K562 (cell line): ENCODE results near the gene EMID1. TPM values are rescaled to one million over a fixed set of nuclear protein-coding genes. Genes with fewer than 3 reads are reported as not detected.
A peak's percentile ranks its signal among the peaks of the same experiment; 100 is the strongest.

ENCODE experiments used
- ATAC-seq: fragments of 200-7000 bp; cut with Tn5 transposase; 3 replicates; pipeline ENCODE4 v1.9.1; 2020; ENCODE audit warnings: moderate library complexity
- BruUV-seq: library from RNA; stranded (reverse); fragments of 400-500 nt; replicated peaks from 2 replicates; lab custom pipeline; 2021; lab: Mats Ljungman, UMichigan
- CTCF ChIA-PET: fragments of 300-600 bp; formaldehyde crosslinking; extraction: SDS; loops from one replicate; lab custom pipeline; 2021; ENCODE audit warnings: low intra/inter-chr PET ratio; lab: Yijun Ruan, JAX
- POLR2A ChIA-PET: fragments of 300-600, 350-650 bp; sonication (Branson Sonifier 250); formaldehyde crosslinking; extraction: SDS; loops from one replicate; lab custom pipeline; 2021; ENCODE audit warnings: antibody characterized with exemption, inconsistent platforms; lab: Yijun Ruan, JAX
- DNase-seq, 4 experiments: peaks; one replicate each; pipeline versions ENCODE4 v3.0.0 to v3.0.0-alpha.2; 2011 to 2018; ENCODE audit warnings: low spot score in 3 of 4, mixed read lengths in 3 of 4; ENCODE audit errors: extremely low read depth in 1 of 4
- FAIRE-seq: peaks from 2 replicates; lab custom pipeline; 2011; peaks lifted over from hg19 to GRCh38; lab: Jason Lieb, UNC
- H2AFZ ChIP-seq: 2 replicates; pipeline ENCODE4 v1.6.0; 2011; ENCODE audit warnings: low read depth, low read length, control low read depth, inconsistent platforms
- H3K27ac ChIP-seq: fragments of 200-600 bp; 3 replicates; pipeline ENCODE4 v1.8.0; 2011; ENCODE audit warnings: low read depth, mild to moderate bottlenecking, control low read depth, inconsistent platforms, low read length, moderate library complexity, mixed read lengths; ENCODE audit errors: extremely low read depth
- H3K27me3 ChIP-seq, 2 experiments: fragments of 300-600 bp in 1 of 2; 2 replicates in 1 of 2; 3 replicates in 1 of 2; pipeline versions ENCODE4 v1.6.0 to v1.8.0; 2011; ENCODE audit warnings: inconsistent platforms in 2 of 2, low read length in 2 of 2, mild to moderate bottlenecking in 1 of 2, mixed read lengths in 1 of 2, moderate library complexity in 1 of 2; ENCODE audit not compliant: control insufficient read depth in 2 of 2, insufficient read depth in 2 of 2
- H3K36me3 ChIP-seq: fragments of 300-600 bp; 3 replicates; pipeline ENCODE4 v1.8.0; 2011; ENCODE audit warnings: mild to moderate bottlenecking, low read length, inconsistent platforms; ENCODE audit not compliant: control insufficient read depth, insufficient read depth
- H3K4me1 ChIP-seq, 2 experiments: fragments of 200-600 bp in 1 of 2; replicated peaks in 1 of 2; 2 replicates in 1 of 2; 3 replicates in 1 of 2; pipeline versions ENCODE4 v1.5.1 to v1.8.0; 2011; ENCODE audit warnings: inconsistent platforms in 2 of 2, low read length in 2 of 2, mild to moderate bottlenecking in 1 of 2, mixed read lengths in 1 of 2, moderate library complexity in 1 of 2; ENCODE audit not compliant: control insufficient read depth in 2 of 2, insufficient read depth in 2 of 2
- H3K4me2 ChIP-seq: 2 replicates; pipeline ENCODE4 v1.6.1; 2011; ENCODE audit warnings: low read length, control low read depth, inconsistent platforms, mixed read lengths; ENCODE audit not compliant: insufficient read depth
- H3K4me3 ChIP-seq: fragments of 200-600 bp; sonication (generic), shearing (Covaris generic); 2 replicates; pipeline ENCODE4 v1.5.1; 2016; ENCODE audit warnings: control low read depth, inconsistent platforms
- H3K79me2 ChIP-seq: fragments of 200-600 bp; 3 replicates; pipeline ENCODE4 v1.8.0; 2011; ENCODE audit warnings: low read length, inconsistent platforms; ENCODE audit not compliant: control insufficient read depth, insufficient read depth
- H3K9ac ChIP-seq, 2 experiments: 2 replicates each; pipeline versions ENCODE4 v1.6.0 to v1.6.1; 2011; ENCODE audit warnings: low read depth in 2 of 2, low read length in 2 of 2, control low read depth in 1 of 2, inconsistent platforms in 1 of 2, mild to moderate bottlenecking in 1 of 2, mixed read lengths in 1 of 2; ENCODE audit not compliant: insufficient read depth in 1 of 2
- H3K9me1 ChIP-seq: one replicate; pipeline ENCODE4 v1.6.0; 2011; ENCODE audit warnings: inconsistent platforms, mild to moderate bottlenecking, low read length, moderate library complexity; ENCODE audit not compliant: control insufficient read depth, insufficient read depth
- H3K9me3 ChIP-seq: replicated peaks from 2 replicates; pipeline ENCODE4 v1.5.1; 2011; ENCODE audit warnings: low read depth, low read length, inconsistent platforms; ENCODE audit not compliant: control insufficient read depth, insufficient read depth
- H4K20me1 ChIP-seq: replicated peaks from 2 replicates; pipeline ENCODE4 v1.6.1; 2011; ENCODE audit warnings: low read length, inconsistent platforms, mixed read lengths; ENCODE audit not compliant: control insufficient read depth, insufficient read depth
- DMBX1 ChIP-seq: fragments of 250-450 bp; sonication (Bioruptor Pico); IDR thresholded peaks from 2 replicates; pipeline ENCODE4 v1.8.0; 2022; ENCODE audit warnings: inconsistent platforms, mild to moderate bottlenecking, moderate library complexity, borderline replicate concordance
- ZNF24 ChIP-seq: fragments of 450-650 bp; IDR thresholded peaks from 2 replicates; pipeline ENCODE4 v1.6.1; 2016
- WGBS: fragments of 100-300 bp; shearing (Covaris generic); methylation state at CpG from one replicate; pipeline ENCODE4 v1.1.6; 2016; ENCODE audit warnings: low coverage, mixed read lengths; ENCODE audit not compliant: insufficient coverage; ENCODE audit errors: missing lambda C conversion rate; 5-methylcytosine and 5-hydroxymethylcytosine counted together
- in situ Hi-C: fragments of 300-500 bp; cut with MboI; formaldehyde crosslinking; loops from 4 replicates; pipeline ENCODE4 v1.15.0; 2018; ENCODE audit warnings: inconsistent platforms, mixed read lengths
- intact Hi-C: fragments of 100-400 bp; cut with micrococcal nuclease; formaldehyde crosslinking; loops from 2 replicates; pipeline ENCODE4 v1.14.2; 2022
- polyA plus RNA-seq, 8 experiments: library from polyadenylated mRNA; depleted of rRNA in 4 of 8; stranded (reverse) in 5 of 8; unstranded in 3 of 8; fragments of >200 nt; fragmentation: Nextera tagmentation in 2 of 8; fragmentation: Illumina TruSeq in 1 of 8; extraction: Ambion mirVana in 2 of 8; extraction: Trizol in 1 of 8; gene quantifications; 2 replicates each; pipeline versions ENCODE4 v1.2.1 to v1.2.3, GENCODE V29; 2011 to 2014; ENCODE audit warnings: inconsistent platforms in 1 of 8, missing spikeins in 1 of 8
- total RNA-seq, 7 experiments: library from RNA; depleted of rRNA in 6 of 7; stranded (reverse); fragments of >200 nt in 6 of 7; fragmentation: Illumina TruSeq in 2 of 7; extraction: Trizol in 2 of 7; gene quantifications; 2 replicates each; pipeline versions ENCODE4 v1.2.1 to v1.2.3, GENCODE V29; 2011 to 2021; ENCODE audit warnings: low replicate concordance in 1 of 7
- TF ChIP-seq, protein P1 (sequence below), 3 experiments: IDR thresholded peaks in 2 of 3; conservative IDR thresholded peaks in 1 of 3; 2 replicates each; pipeline ENCODE4 v1.5.1; 2011 to 2012; ENCODE audit warnings: low read length in 3 of 3, mild to moderate bottlenecking in 3 of 3, control low read depth in 2 of 3, improper control_type of control experiment in 1 of 3, inconsistent platforms in 1 of 3, low read depth in 1 of 3, mixed read lengths in 1 of 3, moderate library complexity in 1 of 3; ENCODE audit not compliant: insufficient read depth in 2 of 3

Gene EMID1
- total and polyA plus RNA-seq, 9 of the 15 experiments (the other 6 are each of a cell fraction or from before 2014, with no cell fraction given), result 0.15 to 7.2 (median 2.7) TPM

DNA sequence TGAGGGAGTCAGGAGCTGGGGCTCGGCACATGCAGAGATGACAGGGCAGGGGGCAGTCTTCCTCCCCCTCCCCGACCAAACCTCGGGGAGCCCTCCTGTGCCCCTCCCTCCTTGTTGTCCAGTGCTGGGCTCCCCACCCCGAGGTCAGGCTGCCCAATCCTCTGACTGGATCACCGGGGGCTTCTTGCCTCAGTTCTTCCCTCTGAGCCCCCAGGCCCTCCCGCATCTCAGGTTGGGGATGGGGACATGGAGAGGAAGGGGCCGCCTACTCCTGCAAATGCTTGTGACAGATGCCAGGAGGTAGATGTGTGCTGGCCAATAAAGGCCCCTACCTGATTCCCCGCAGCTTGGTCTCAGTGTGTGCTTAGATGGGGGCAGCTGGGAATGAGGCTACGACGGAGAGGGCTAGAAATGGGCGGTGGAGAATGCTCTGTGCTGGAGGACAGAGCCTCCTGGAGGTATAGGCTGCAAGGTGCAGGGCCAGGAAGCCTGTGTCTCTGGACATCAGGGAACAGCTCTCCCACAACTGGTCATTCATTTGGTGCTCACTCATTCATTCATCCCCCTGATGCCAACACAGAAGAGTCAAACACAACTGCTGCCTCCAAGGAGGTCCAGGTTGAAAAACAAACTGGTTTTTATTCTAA is 53.7 kb downstream of the EMID1 start:
- H3K27ac ChIP-seq, result no peak overlapping the region
- ChIA-PET POLR2A (interaction anchor here (0.6 to 1.6 kb wide), 4 partner anchors 8 to 24 kb away, joined by 3 to 5 read pairs (median 4); partner anchors contain the start of genes EWSR1 and RHBDD3), CTCF (no interaction called here)
- peak; percentile 79 for ATAC-seq
- TF ChIP-seq DMBX1 (no peak), ZNF24 (0 out of 2 replicates have a peak, but pooled peaks have one; percentile 66)
- TF ChIP-seq, protein P1, sequence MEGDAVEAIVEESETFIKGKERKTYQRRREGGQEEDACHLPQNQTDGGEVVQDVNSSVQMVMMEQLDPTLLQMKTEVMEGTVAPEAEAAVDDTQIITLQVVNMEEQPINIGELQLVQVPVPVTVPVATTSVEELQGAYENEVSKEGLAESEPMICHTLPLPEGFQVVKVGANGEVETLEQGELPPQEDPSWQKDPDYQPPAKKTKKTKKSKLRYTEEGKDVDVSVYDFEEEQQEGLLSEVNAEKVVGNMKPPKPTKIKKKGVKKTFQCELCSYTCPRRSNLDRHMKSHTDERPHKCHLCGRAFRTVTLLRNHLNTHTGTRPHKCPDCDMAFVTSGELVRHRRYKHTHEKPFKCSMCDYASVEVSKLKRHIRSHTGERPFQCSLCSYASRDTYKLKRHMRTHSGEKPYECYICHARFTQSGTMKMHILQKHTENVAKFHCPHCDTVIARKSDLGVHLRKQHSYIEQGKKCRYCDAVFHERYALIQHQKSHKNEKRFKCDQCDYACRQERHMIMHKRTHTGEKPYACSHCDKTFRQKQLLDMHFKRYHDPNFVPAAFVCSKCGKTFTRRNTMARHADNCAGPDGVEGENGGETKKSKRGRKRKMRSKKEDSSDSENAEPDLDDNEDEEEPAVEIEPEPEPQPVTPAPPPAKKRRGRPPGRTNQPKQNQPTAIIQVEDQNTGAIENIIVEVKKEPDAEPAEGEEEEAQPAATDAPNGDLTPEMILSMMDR (IDR thresholded peaks at IDR 0.05 in 2 of 3, conservative IDR thresholded peaks at IDR 0.05 in 1 of 3; ENCODE audit: insufficient read depth in 2 of 3, low read depth in 1 of 3, low read length in 3 of 3), result peak in 2 of 3 experiments; percentile 19 to 38; a peak in 4 of 6 replicates
- H3K9ac ChIP-seq, result no peak overlapping the region
- no peak overlapping the region for H2AFZ ChIP-seq
- no peaks in the 10 kb centered on the region; the same call in 2 of the 3 replicates for H3K79me2 ChIP-seq
- BruUV-seq, result no TSS peak
- H3K36me3 ChIP-seq, result peaks cover 17% of the 10 kb centered on the region
- no peak overlapping the region for H3K4me2 ChIP-seq
- no peak for FAIRE-seq
- H3K27me3 ChIP-seq, result no peaks in the 10 kb centered on the region
- no peak overlapping the region for H3K4me3 ChIP-seq
- no peaks in the 10 kb centered on the region for H3K9me1 ChIP-seq
- intact Hi-C loops, result loop anchor here (2.0 kb wide), 1 partner anchor 17 kb away; no protein-coding TSS in a partner anchor
- peak in 1 of 4 experiments; percentile 20 for DNase-seq
- H3K9me3 ChIP-seq, result no peaks in the 10 kb centered on the region
- in situ Hi-C loops, result loop anchor here (10.0 kb wide), 1 partner anchor 405 kb away; no protein-coding TSS in a partner anchor
- WGBS, result 65% methylated on average over 4 of the region's 11 CpGs
- H3K4me1 ChIP-seq, result peaks cover 0 to 30% of the 10 kb centered on the region in 2 experiments; a peak in 2 of 5 replicates
- H4K20me1 ChIP-seq, result no peaks in the 10 kb centered on the region
